Right atrium auricular region (tissue), 2 donors: ENCODE data around the gene ANGPTL2. TPM values are rescaled to one million over a fixed set of nuclear protein-coding genes. Genes with fewer than 3 reads are reported as not detected.

Experiments used
- DNase-seq: peaks from one replicate; pipeline ENCODE4 v3.0.0-alpha.2; 2019; ENCODE audit warnings: low spot score
- H3K27ac ChIP-seq, 2 donors: fragments of 200-600 bp; sonication (generic); 1 replicate in 1 of 2; 2 replicates in 1 of 2; pipeline ENCODE4 v1.5.1; 2016 to 2019
- H3K27me3 ChIP-seq, 2 donors: fragments of 200-600 bp; sonication (generic); one replicate each; pipeline versions ENCODE4 v1.5.1 to v1.6.0; 2017 to 2019
- H3K36me3 ChIP-seq: fragments of 200-600 bp; sonication (generic); one replicate; pipeline ENCODE4 v1.5.1; 2016
- H3K4me1 ChIP-seq, 2 donors: fragments of 200-600 bp; sonication (generic); one replicate each; pipeline versions ENCODE4 v1.5.1 to v1.6.0; 2017 to 2019
- H3K4me3 ChIP-seq, 2 donors: fragments of 200-600 bp; sonication (generic); 1 replicate in 1 of 2; 2 replicates in 1 of 2; pipeline ENCODE4 v1.5.1; 2017 to 2019; ENCODE audit warnings: mild to moderate bottlenecking in 1 of 2, moderate library complexity in 1 of 2
- H3K9me3 ChIP-seq, 2 donors: fragments of 200-600 bp; sonication (generic); one replicate each; pipeline ENCODE4 v1.5.1; 2019
- CTCF ChIP-seq, 2 donors: fragments of 200-600 bp; sonication (generic); IDR thresholded peaks; one replicate each; pipeline ENCODE4 v1.5.1; 2019; ENCODE audit warnings: antibody characterized with exemption in 2 of 2
- total RNA-seq, 2 donors: library from RNA; depleted of rRNA; stranded (reverse); fragments of >200 nt; gene quantifications; one replicate each; pipeline ENCODE4 v1.1.0, GENCODE V29; 2016

The ANGPTL2 gene
- total RNA-seq, 2 donors from 2014 or later = 42.8 to 55.8 TPM

DNA sequence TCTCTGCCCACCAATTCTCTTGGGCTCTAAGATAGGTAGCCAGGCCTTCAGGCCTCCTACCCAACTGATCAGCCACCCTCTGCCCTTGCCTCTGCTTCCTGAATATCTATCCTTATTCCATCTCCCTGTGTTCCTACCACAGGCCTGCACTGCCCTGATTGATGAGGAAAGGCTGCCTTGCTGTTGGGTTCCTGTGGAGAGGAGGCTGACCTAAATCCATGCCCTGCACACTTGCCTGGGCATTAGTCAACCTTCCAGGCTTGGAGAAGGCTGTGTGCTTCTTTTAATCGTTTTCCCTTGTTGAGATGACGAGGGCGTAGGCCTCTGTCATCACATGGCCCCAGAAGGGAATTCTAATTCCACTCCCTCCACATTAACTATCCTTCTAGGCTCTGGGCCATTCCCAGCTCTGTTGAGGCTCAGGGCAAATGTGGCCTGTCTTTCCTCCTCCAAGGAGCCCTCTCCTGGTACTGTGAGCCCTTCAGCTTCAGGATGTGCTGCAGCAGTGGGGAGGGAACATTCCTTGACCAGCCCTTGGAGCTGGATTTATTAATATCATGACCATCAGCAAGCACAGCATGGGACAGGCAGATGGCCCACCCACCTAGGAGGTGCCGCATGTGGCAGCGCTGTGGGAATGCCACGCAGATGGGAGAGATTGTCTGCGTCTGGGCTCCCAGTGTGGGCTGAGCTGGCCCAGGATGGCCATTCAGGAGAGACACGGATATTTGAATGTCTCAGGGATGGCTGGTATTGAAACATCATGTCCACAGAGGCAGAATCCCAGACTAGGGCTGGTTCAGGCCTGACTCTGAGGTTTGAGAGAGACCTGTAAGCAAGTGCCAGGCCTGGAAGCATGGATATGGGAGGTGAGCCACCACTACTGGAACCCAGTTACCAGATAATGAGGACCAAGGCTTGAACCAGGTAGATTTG lies 40.9 kb downstream of the ANGPTL2 start:
- H3K27me3 ChIP-seq = no peaks in the 10 kb centered on the region
- no peak overlapping the region for H3K27ac ChIP-seq
- TF ChIP-seq CTCF (IDR thresholded peaks at IDR 0.05) = no peak
- no peaks in the 10 kb centered on the region for H3K36me3 ChIP-seq
- H3K9me3 ChIP-seq = no peaks in the 10 kb centered on the region
- H3K4me1 ChIP-seq = peaks cover 0 to 34% of the 10 kb centered on the region in 2 donors
- no peak overlapping the region for H3K4me3 ChIP-seq
- DNase-seq = no peak

DNA sequence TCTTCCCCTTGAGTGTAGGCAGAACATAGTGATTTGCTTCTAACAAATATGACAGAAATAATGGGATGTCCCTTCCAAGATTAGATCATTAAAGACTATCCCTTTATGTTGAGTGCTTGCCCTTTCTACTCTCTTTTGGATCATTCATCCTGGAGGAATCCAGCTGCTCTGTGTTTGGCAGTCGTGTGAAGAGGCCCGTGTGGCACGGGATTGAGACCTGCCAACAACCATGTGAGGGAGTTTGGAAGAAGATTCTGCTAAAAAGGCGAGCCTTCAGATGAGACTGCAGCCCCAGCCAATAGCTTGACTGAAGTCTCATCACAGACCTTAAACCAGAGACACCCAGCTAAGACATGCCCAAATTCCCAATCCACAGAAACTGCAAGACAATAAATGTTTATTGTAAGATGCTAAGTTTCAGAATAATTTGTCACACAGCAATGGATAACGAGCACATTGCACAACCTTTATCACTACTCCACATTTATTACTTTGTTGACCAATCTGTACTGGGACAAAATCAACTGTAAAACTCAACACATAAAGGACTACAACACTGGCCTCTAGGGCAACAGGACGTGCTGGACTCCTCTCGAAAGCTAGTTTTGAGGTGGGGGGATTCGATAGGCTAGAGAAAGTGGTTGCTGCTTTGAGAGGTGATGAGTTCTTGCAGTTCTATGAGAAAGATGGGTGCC lies 42.8 kb downstream of the ANGPTL2 start:
- no peak for TF ChIP-seq CTCF (IDR thresholded peaks at IDR 0.05)
- Histone ChIP-seq H3K4me3 (no peak overlapping the region), H3K27me3 (no peaks in the 10 kb centered on the region), H3K4me1 (peaks cover 0 to 46% of the 10 kb centered on the region in 2 donors), H3K36me3 (no peaks in the 10 kb centered on the region), H3K9me3 (no peaks in the 10 kb centered on the region), H3K27ac (peak overlapping the region in 1 of 2 donors; percentile 6)
- no peak for DNase-seq

- peak overlapping the region in 1 of 2 donors; percentile 7 for H3K27ac ChIP-seq
- H3K4me3 ChIP-seq = no peak overlapping the region
- DNase-seq = no peak
These were observed 43.4 kb downstream of the ANGPTL2 start for GRCh38 chr9:127078988-127079387.

DNA sequence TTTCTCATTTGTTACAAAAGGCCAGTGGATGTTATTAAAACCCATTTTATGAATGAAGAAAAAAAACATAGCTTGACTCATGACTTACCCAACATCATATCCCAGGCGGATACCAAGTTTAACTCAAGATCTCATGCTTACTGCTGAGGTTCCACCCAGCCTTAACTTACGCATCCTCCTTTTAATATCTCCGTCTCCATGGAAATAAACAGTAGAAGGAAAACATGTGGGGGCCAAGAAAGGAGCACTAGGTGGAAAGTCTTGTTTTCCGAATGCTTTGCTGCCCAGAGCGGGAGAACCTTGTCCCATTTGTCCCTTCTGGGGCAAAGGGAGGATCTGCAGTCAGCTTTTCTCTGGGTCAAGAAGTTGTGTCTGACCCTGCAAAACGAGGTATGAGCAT lies 44.1 kb downstream of the ANGPTL2 start:
- no peak for TF ChIP-seq CTCF (IDR thresholded peaks at IDR 0.05)
- no peaks in the 10 kb centered on the region for H3K9me3 ChIP-seq
- H3K4me3 ChIP-seq = no peak overlapping the region
- no peak for DNase-seq
- H3K27me3 ChIP-seq = no peaks in the 10 kb centered on the region
- H3K36me3 ChIP-seq = no peaks in the 10 kb centered on the region
- peaks cover 0 to 38% of the 10 kb centered on the region in 2 donors for H3K4me1 ChIP-seq
- H3K27ac ChIP-seq = peak overlapping the region in 1 of 2 donors; percentile 41

More at GRCh38 chr9:127078988-127079387, 43.4 kb downstream of the ANGPTL2 start:
- TF ChIP-seq CTCF (IDR thresholded peaks at IDR 0.05) = no peak
- no peaks in the 10 kb centered on the region for H3K9me3 ChIP-seq
- H3K4me1 ChIP-seq = peaks cover 0 to 45% of the 10 kb centered on the region in 2 donors
- H3K27me3 ChIP-seq = no peaks in the 10 kb centered on the region
- H3K36me3 ChIP-seq = no peaks in the 10 kb centered on the region

- Histone ChIP-seq H3K4me3 (no peak overlapping the region), H3K27me3 (no peaks in the 10 kb centered on the region), H3K36me3 (no peaks in the 10 kb centered on the region), H3K4me1 (peaks cover 0 to 31% of the 10 kb centered on the region in 2 donors), H3K9me3 (no peaks in the 10 kb centered on the region), H3K27ac (peak overlapping the region; percentile 33 to 41)
- TF ChIP-seq CTCF (IDR thresholded peaks at IDR 0.05) = no peak
- no peak for DNase-seq
These were observed 44.8 kb downstream of the ANGPTL2 start for GRCh38 chr9:127077644-127077946.
